Common myeloid progenitor, CD34-positive (primary cell): ENCODE measurements around the gene NUP153.
"Not testable (repeated sequence)": the region's sequence is repeated elsewhere in the genome, so short reads cannot be mapped to it uniquely, and the experiment has no call there.

Experiments used
- CTCF ChIA-PET: fragments of 350-600 bp; sonication (Branson Sonifier 250); formaldehyde crosslinking; loops from one replicate; lab custom pipeline; 2021; ENCODE audit warnings: antibody characterized with exemption; lab: Charles Lee
- POLR2A ChIA-PET: fragments of 350-600 bp; sonication (Branson Sonifier 250); formaldehyde crosslinking; loops from one replicate; lab custom pipeline; 2021; ENCODE audit warnings: antibody characterized with exemption; lab: Charles Lee
- DNase-seq, 3 donors: peaks; one replicate each; pipeline versions ENCODE4 v3.0.0 to v3.0.0-alpha.2; 2013
- H3K27ac ChIP-seq, 2 experiments: 1 replicate in 1 of 2; 2 replicates in 1 of 2; pipeline ENCODE4 v1.7.0; 2013; ENCODE audit warnings: inconsistent platforms in 2 of 2, low read length in 2 of 2, mild to moderate bottlenecking in 2 of 2, low read depth in 1 of 2, moderate library complexity in 1 of 2; ENCODE audit not compliant: severe bottlenecking in 2 of 2, insufficient read depth in 1 of 2, poor library complexity in 1 of 2
- H3K27me3 ChIP-seq, 5 experiments: replicated peaks in 2 of 5; 1 replicate in 3 of 5; 2 replicates in 2 of 5; pipeline versions ENCODE4 v1.6.1 to v1.7.0; 2013; ENCODE audit warnings: low read length in 4 of 5, mild to moderate bottlenecking in 2 of 5, moderate library complexity in 2 of 5, inconsistent platforms in 1 of 5; ENCODE audit not compliant: insufficient read depth in 5 of 5, control insufficient read depth in 4 of 5
- H3K36me3 ChIP-seq, 4 experiments: 1 replicate in 2 of 4; 2 replicates in 2 of 4; pipeline versions ENCODE4 v1.6.1 to v1.7.0; 2013; ENCODE audit warnings: low read length in 3 of 4, control low read depth in 1 of 4, mild to moderate bottlenecking in 1 of 4; ENCODE audit not compliant: control insufficient read depth in 4 of 4, insufficient read depth in 4 of 4
- H3K4me1 ChIP-seq, 4 experiments: 1 replicate in 3 of 4; 2 replicates in 1 of 4; pipeline versions ENCODE4 v1.6.1 to v1.7.1; 2013; ENCODE audit warnings: low read length in 3 of 4, mild to moderate bottlenecking in 3 of 4, control low read depth in 1 of 4, inconsistent platforms in 1 of 4, moderate library complexity in 1 of 4; ENCODE audit not compliant: control insufficient read depth in 4 of 4, insufficient read depth in 4 of 4; ENCODE audit errors: control extremely low read depth in 1 of 4
- H3K4me3 ChIP-seq, 7 experiments: 1 replicate in 4 of 7; 2 replicates in 3 of 7; pipeline versions ENCODE4 v1.5.1 to v1.7.0; 2013; ENCODE audit warnings: mild to moderate bottlenecking in 7 of 7, low read length in 6 of 7, moderate library complexity in 6 of 7, inconsistent platforms in 2 of 7, low read depth in 2 of 7, control low read depth in 1 of 7; ENCODE audit not compliant: insufficient read depth in 4 of 7, control insufficient read depth in 1 of 7; ENCODE audit errors: extremely low read depth in 1 of 7
- H3K9me3 ChIP-seq, 5 experiments: 1 replicate in 4 of 5; 2 replicates in 1 of 5; pipeline versions ENCODE4 v1.6.1 to v1.7.1; 2013; ENCODE audit warnings: low read length in 4 of 5, mild to moderate bottlenecking in 2 of 5, inconsistent platforms in 1 of 5, low read depth in 1 of 5, moderate library complexity in 1 of 5; ENCODE audit not compliant: control insufficient read depth in 4 of 5, insufficient read depth in 2 of 5; ENCODE audit errors: control extremely low read depth in 1 of 5
- WGBS: methylation state at CpG from one replicate; pipeline ENCODE4 v1.1.5; 2013; ENCODE audit not compliant: insufficient coverage; 5-methylcytosine and 5-hydroxymethylcytosine counted together

NUP153 gene

GRCh38 chr6:17740559-17741220 is 34.0 kb upstream of the NUP153 start:
- peaks cover 0 to 21% (median 4%) of the 10 kb centered on the region in 5 experiments for H3K9me3 ChIP-seq
- no peak overlapping the region for H3K4me3 ChIP-seq
- WGBS: 79% methylated on average over 5 of the region's 5 CpGs
- POLR2A ChIA-PET: no interaction called here
- H3K4me1 ChIP-seq: peaks cover 0 to 6% (median 3%) of the 10 kb centered on the region in 4 experiments
- no peak overlapping the region for H3K27ac ChIP-seq
- H3K36me3 ChIP-seq: no peaks in the 10 kb centered on the region
- no peaks in the 10 kb centered on the region for H3K27me3 ChIP-seq
- CTCF ChIA-PET: interaction anchor here (1.1 to 1.2 kb wide), 2 partner anchors 20 to 47 kb away, joined by 3 read pairs; no protein-coding TSS in a partner anchor
- DNase-seq: peak in 2 of 3 donors; percentile 7 to 14

GRCh38 chr6:17737704-17738252 is 31.1 kb upstream of the NUP153 start:
- peaks cover 0 to 6% (median under 1%) of the 10 kb centered on the region in 4 experiments for H3K4me1 ChIP-seq
- no peak overlapping the region for H3K4me3 ChIP-seq
- no peak for DNase-seq
- H3K9me3 ChIP-seq: peaks cover 0 to 21% (median 4%) of the 10 kb centered on the region in 5 experiments
- POLR2A ChIA-PET: no interaction called here
- no CpG with 5 or more reads among the region's 1 CpG for WGBS
- CTCF ChIA-PET: no interaction called here
- H3K36me3 ChIP-seq: no peaks in the 10 kb centered on the region
- no peaks in the 10 kb centered on the region for H3K27me3 ChIP-seq
- H3K27ac ChIP-seq: no peak overlapping the region

GRCh38 chr6:17735311-17735710 is 28.6 kb upstream of the NUP153 start:
- H3K27me3 ChIP-seq, H3K4me1 ChIP-seq, H3K36me3 ChIP-seq, DNase-seq, POLR2A ChIA-PET, H3K4me3 ChIP-seq, CTCF ChIA-PET, H3K27ac ChIP-seq: not testable (repeated sequence)
- WGBS: 100% methylated on average over 5 of the region's 27 CpGs
- peaks cover 0 to 21% (median 4%) of the 10 kb centered on the region in 5 experiments for H3K9me3 ChIP-seq

- H3K27me3 ChIP-seq: no peaks in the 10 kb centered on the region
- H3K9me3 ChIP-seq: no peaks in the 10 kb centered on the region
- no peak overlapping the region for H3K4me3 ChIP-seq
- H3K27ac ChIP-seq: no peak overlapping the region
- peaks cover 0 to 2% (median 1%) of the 10 kb centered on the region in 4 experiments for H3K4me1 ChIP-seq
- CTCF ChIA-PET: interaction anchor here (1.7 kb wide), 1 partner anchor 22 kb away, joined by 5 read pairs; no protein-coding TSS in a partner anchor
- no peaks in the 10 kb centered on the region for H3K36me3 ChIP-seq
- POLR2A ChIA-PET: no interaction called here
- WGBS: 94% methylated on average over 2 of the region's 6 CpGs
- DNase-seq: no peak
Observed at GRCh38 chr6:17730078-17730704, 23.5 kb upstream of the NUP153 start.

DNA sequence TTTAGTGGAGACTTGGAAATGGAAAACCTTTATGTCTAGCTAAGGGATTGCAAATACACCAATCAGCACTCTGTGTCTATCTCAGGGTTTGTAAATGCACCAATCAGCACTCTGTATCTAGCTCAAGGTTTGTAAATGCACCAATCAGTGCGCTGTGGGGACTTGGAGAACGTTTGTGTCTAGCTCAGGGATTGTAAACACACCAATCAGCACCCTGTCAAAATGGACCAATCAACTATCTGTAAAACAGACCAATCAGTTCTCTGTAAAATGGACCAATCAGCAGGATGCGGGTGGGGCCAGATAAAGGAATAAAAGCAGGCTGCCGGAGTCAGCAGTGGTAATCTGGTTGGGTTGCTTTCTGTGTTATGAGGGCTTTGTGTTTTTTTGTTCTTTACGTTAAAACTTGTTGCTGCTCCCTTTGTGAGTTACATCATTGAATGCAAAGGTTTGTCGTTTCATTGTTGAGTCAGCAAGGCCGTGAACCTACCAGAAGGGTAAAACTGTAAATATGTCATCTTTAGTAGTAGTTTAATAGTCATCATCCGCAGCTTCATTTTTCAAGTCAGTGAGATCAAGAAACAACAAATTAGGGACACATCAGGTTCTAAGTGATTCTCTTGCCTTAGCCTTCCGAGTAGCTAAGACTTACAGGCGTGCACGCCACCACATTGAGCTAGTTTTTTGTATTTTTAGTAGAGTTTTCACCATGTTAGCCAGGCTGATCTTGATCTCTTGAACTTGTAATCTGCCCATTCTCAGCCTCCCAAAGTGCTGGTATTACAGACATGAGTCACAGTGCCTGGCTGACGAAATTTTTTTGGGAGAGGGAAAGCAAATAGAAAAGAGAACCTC is 22.7 kb upstream of the NUP153 start:
- peaks cover 0 to 6% (median 6%) of the 10 kb centered on the region in 4 experiments for H3K4me1 ChIP-seq
- H3K4me3 ChIP-seq: no peak overlapping the region
- H3K27me3 ChIP-seq: no peaks in the 10 kb centered on the region
- no peaks in the 10 kb centered on the region for H3K36me3 ChIP-seq
- 97% methylated on average over 7 of the region's 12 CpGs for WGBS
- H3K27ac ChIP-seq: no peak overlapping the region
- no peaks in the 10 kb centered on the region for H3K9me3 ChIP-seq
- ChIA-PET CTCF (interaction anchor here (0.6 to 1.7 kb wide), 2 partner anchors 21 to 50 kb away, joined by 3 to 5 read pairs; no protein-coding TSS in a partner anchor), POLR2A (no interaction called here)
- no peak for DNase-seq

DNA sequence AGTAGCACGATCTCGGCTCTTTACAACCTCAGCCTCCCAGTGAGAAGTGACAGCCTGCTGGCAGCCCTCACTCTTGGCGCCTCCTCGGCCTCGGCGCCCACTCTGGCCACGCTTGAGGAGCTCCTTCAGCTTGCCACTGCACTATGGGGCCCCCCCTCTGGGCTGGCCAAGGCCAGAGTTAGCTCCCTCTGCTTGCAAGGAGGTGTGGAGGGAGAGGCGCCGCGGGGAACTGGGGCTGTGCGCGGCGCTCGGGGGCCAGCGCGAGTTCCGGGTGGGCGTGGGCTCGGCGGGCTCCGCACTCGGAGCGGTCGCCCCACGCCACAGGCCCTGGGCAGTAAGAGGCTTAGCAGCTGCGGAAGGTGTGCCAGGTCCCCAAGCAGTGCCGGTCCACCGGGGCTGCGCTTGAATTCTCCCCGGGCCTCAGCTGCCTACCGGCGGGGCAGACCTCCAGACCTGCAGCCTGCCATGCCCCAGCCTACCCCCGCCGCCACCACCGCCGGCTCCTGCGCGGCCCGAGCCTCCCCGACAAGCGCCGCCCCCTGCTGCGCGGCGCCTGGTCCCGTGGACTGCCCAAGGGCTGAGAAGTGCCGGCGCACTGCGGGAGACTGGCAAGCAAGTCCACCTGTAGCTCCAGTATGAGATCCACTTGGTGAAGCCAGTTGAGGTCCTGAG is 22.0 kb upstream of the NUP153 start:
- Histone ChIP-seq H3K9me3 (no peaks in the 10 kb centered on the region), H3K4me3 (no peak overlapping the region), H3K27me3 (no peaks in the 10 kb centered on the region), H3K4me1 (peaks cover 0 to 6% (median 6%) of the 10 kb centered on the region in 4 experiments), H3K27ac (no peak overlapping the region), H3K36me3 (no peaks in the 10 kb centered on the region)
- ChIA-PET POLR2A (no interaction called here), CTCF (no interaction called here)
- 98% methylated on average over 24 of the region's 49 CpGs for WGBS
- DNase-seq: no peak
